EL (cell line): ENCODE results near the gene YTHDF2.
"Not testable (repeated sequence)": the region's sequence is repeated elsewhere in the genome, so short reads cannot be mapped to it uniquely, and the experiment has no call there.

Source experiments
- DNase-seq: peaks from one replicate; pipeline ENCODE4 v3.0.0-alpha.2; 2016

Gene YTHDF2

GRCh38 chr1:28761189-28761588 is 24.4 kb downstream of the YTHDF2 start:
- no peak for DNase-seq

- no peak for DNase-seq
Observed at GRCh38 chr1:28766532-28767183, 29.9 kb downstream of the YTHDF2 start.

- no peak for DNase-seq
Observed at GRCh38 chr1:28770601-28771165, 33.9 kb downstream of the YTHDF2 start.

- DNase-seq = not testable (repeated sequence)
Observed at GRCh38 chr1:28771921-28772320, 35.2 kb downstream of the YTHDF2 start.

GRCh38 chr1:28773105-28773504 is 36.4 kb downstream of the YTHDF2 start:
- DNase-seq = no peak

GRCh38 chr1:28775121-28775942 is 38.6 kb downstream of the YTHDF2 start:
- DNase-seq = no peak

GRCh38 chr1:28776341-28776740 is 39.6 kb downstream of the YTHDF2 start:
- DNase-seq = no peak

- no peak for DNase-seq
Observed at GRCh38 chr1:28778021-28778420, 41.3 kb downstream of the YTHDF2 start.

GRCh38 chr1:28779751-28780408 is 43.1 kb downstream of the YTHDF2 start:
- DNase-seq = no peak

- no peak for DNase-seq
Observed at GRCh38 chr1:28781305-28781704, 44.6 kb downstream of the YTHDF2 start.

- DNase-seq = no peak
Observed at GRCh38 chr1:28782011-28782410, 45.3 kb downstream of the YTHDF2 start.

- no peak for DNase-seq
Observed at GRCh38 chr1:28783363-28783762, 46.6 kb downstream of the YTHDF2 start.

GRCh38 chr1:28789412-28789811 is 52.7 kb downstream of the YTHDF2 start:
- DNase-seq = no peak

- no peak for DNase-seq
Observed at GRCh38 chr1:28789816-28790215, 53.1 kb downstream of the YTHDF2 start.

GRCh38 chr1:28790377-28791035 is 53.8 kb downstream of the YTHDF2 start:
- no peak for DNase-seq

- not testable (repeated sequence) for DNase-seq
Observed at GRCh38 chr1:28791929-28792328, 55.2 kb downstream of the YTHDF2 start.

- no peak for DNase-seq
Observed at GRCh38 chr1:28792644-28793121, 55.9 kb downstream of the YTHDF2 start.

- DNase-seq = not testable (repeated sequence)
Observed at GRCh38 chr1:28794582-28794981, 57.8 kb downstream of the YTHDF2 start.

- DNase-seq = no peak
Observed at GRCh38 chr1:28796352-28797211, 59.8 kb downstream of the YTHDF2 start.

- no peak for DNase-seq
Observed at GRCh38 chr1:28800324-28800723, 63.6 kb downstream of the YTHDF2 start.

GRCh38 chr1:28801461-28801860 is 64.7 kb downstream of the YTHDF2 start:
- no peak for DNase-seq

GRCh38 chr1:28803051-28803450 is 66.3 kb downstream of the YTHDF2 start:
- no peak for DNase-seq
